H1 (cell line): ENCODE data around the gene PIGZ. TPM values are rescaled to one million over a fixed set of nuclear protein-coding genes. Genes with fewer than 3 reads are reported as not detected.

Experiments used
- RNF2 ChIP-seq: fragments of 200-900, 300-1000 bp; sonication (generic); IDR thresholded peaks from 2 replicates; pipeline ENCODE4 v1.7.1; 2016; ENCODE audit warnings: borderline replicate concordance, low read depth, mild to moderate bottlenecking, antibody characterized with exemption, low read length; ENCODE audit not compliant: poor library complexity, severe bottlenecking; ENCODE audit errors: missing control alignments
- SIRT6 ChIP-seq: IDR thresholded peaks from one replicate; pipeline ENCODE4 v1.7.1; 2012; ENCODE audit warnings: low read length, inconsistent platforms
- TAF7 ChIP-seq: optimal IDR thresholded peaks from 2 replicates; pipeline ENCODE3; 2011; ENCODE audit warnings: low read depth, mild to moderate bottlenecking, inconsistent platforms, low read length, moderate library complexity, borderline replicate concordance
- polyA plus RNA-seq, 7 experiments: library from polyadenylated mRNA; depleted of rRNA in 3 of 7; stranded (reverse) in 5 of 7; unstranded in 2 of 7; fragments of >200 nt in 5 of 7; fragments of 200-250 nt in 2 of 7; gene quantifications; 1 replicate in 5 of 7; 2 replicates in 1 of 7; 4 replicates in 1 of 7; pipeline versions ENCODE4 v1.2.1 to v1.2.3, GENCODE V29; 2011 to 2013; ENCODE audit warnings: missing spikeins in 2 of 7, mixed read lengths in 2 of 7
- total RNA-seq: library from RNA; stranded (reverse); fragmentation: NEBNext Ultra II Directional; extraction: Animal tissue kit (Norgen Biotek cat#: 25700); gene quantifications from 2 replicates; pipeline ENCODE4 v1.2.1, GENCODE V29; 2021

Gene PIGZ
- total and polyA plus RNA-seq, 2 of the 8 experiments (the other 6 are each of a cell fraction or from before 2014, with no cell fraction given) = 0.32 TPM; not detected in 1

DNA sequence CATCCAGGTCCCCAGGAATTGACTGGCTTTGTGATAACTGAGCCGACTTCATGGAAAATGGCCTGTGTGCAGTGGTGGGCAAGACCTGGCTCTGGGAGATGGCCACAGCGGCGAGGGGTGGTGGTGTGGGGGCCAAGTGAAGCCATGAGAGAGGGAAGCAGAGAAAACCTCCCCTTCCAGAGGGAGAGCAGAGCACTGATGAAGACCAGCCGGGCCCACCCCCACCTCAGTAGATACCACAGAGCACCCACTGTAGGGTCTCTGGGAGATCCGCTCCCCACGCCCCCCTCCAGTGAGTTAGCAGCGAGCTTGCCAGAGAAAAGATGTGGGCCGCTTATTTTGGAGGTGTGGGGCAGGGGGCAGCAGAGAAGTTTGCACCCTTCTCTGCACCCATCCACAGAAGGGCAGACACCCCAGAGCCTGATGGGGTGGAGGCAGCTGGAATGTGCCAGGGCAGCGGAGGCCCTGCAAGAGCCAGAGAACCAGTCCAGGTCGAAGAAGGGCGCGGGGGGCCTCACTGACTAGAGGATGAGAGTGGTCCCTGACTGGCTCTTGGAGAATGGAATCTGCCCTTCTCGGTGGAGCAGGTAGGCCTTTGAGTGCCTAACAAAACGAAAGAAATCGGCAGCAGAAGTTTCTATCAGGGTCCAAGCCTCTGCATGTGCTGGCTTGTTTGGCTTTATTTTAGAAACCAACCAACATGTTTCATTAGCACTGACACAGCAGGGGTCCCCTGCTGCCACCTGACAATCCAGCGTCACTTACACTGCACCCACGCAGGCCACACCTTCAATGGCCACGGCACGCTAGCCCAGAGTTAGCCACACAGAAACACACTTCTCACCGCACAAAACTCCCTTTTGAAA, 32.7 kb upstream of the PIGZ start (continued):
- TF ChIP-seq RNF2 = no peak
- no peak for TF ChIP-seq SIRT6
- TF ChIP-seq TAF7 = no peak
